GM12891 (cell line): ENCODE results near the gene PDGFD.

Experiments
- PAX5 ChIP-seq: IDR thresholded peaks from 2 replicates; pipeline ENCODE4 v1.6.1; 2011; ENCODE audit warnings: low read length, moderate library complexity, mild to moderate bottlenecking; ENCODE audit not compliant: insufficient read depth, severe bottlenecking
- POLR2A ChIP-seq: IDR thresholded peaks from 2 replicates; pipeline ENCODE4 v1.6.1; 2011; ENCODE audit warnings: low read depth, low read length, control low read depth
- POLR2AphosphoS5 ChIP-seq: IDR thresholded peaks from 2 replicates; pipeline ENCODE4 v1.6.1; 2011; ENCODE audit warnings: low read depth, low read length, control low read depth
- POU2F2 ChIP-seq: IDR thresholded peaks from 2 replicates; pipeline ENCODE4 v1.6.1; 2011; ENCODE audit warnings: low read depth, mild to moderate bottlenecking, control low read depth, low read length, moderate library complexity
- SPI1 ChIP-seq: IDR thresholded peaks from 2 replicates; pipeline ENCODE4 v1.6.1; 2011; ENCODE audit warnings: low read depth, low read length, control low read depth
- TAF1 ChIP-seq: IDR thresholded peaks from 2 replicates; pipeline ENCODE4 v1.6.1; 2011; ENCODE audit warnings: low read depth, low read length, control low read depth

DNA sequence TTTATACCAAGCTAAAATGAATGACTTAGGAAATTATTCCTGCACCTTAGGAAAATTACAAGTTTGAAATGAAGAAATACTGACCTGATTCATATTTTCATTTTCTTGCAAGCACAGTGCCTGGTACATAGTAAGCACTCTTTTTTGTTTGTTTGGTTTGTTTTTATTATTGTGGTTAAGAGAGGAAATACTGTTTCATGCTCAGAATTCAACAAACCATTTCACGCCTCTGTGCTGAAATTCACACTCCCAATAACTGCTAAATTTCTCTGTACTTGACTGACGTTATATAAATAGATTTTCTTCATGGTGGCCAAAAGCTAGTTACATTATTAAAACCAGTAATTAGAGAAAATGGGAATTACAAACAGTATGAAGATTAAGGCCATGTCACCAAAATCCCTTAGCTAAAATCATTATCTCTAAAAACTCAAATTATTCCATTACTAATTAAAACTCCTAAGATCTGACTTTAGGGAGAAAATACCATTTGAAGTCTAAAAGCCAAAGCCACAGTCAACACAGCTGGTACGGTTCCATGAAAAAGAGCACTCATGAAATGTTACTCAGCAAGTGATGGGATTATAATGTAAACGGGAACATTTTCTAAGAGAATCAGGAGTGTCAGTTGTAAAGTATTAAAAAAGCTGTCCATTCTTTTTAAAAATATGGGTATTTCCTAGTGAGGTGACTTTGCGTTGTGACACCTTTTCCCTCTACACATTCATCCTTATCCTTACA is 205.3 kb downstream of the PDGFD start:
- TF ChIP-seq POLR2AphosphoS5 (no peak), POLR2A (no peak), TAF1 (no peak), POU2F2 (no peak), PAX5 (no peak), SPI1 (no peak)
